Glomerular visceral epithelial cell (primary cell): ENCODE measurements around the gene ANTXR2.
A peak's percentile ranks its signal among the peaks of the same experiment; 100 is the strongest.
"Not testable (repeated sequence)": the region's sequence is repeated elsewhere in the genome, so short reads cannot be mapped to it uniquely, and the experiment has no call there.

Experiments used
- DNase-seq: peaks from one replicate; pipeline ENCODE4 v3.0.0-alpha.2; 2016; ENCODE audit errors: extremely low spot score

Gene ANTXR2

DNA sequence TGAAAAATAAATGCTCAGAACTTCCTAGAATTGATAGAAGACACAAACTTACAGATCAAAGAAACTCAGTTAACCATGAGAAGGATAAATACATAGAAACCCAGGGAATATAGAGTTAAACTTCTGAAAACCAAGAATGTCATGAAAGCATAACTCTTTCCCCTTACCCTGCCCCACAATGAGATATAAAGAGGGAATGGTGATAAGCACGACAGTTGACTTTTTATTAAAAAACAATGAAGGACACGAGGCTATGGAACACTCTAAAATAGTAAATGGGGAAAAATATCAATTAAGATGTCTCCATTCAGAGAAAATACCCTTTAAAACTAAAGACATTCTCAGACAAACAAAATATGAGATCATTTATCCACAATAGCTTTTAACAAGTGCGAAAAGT lies 154.7 kb downstream of the ANTXR2 start:
- DNase-seq = no peak

DNA sequence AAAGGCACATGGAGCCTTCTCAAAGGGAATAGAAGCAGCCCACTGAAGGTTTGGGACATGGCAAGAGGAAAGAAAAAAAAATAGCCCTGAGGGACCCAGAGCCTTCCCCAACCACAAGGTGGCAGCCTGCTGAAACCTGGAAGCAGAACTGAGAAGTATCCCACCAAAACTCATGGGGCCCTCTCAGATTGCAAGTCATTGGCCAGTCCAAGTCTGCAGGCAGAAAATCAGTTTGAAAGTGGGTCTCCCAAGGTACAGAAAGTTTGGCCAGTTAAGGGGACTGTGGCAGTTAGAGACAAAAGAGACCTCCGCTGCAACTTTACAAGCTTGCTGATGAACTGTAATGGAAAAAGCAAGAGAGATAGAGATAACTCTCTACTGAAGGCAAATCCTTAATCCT lies 155.8 kb downstream of the ANTXR2 start:
- DNase-seq = peak; percentile 47

DNA sequence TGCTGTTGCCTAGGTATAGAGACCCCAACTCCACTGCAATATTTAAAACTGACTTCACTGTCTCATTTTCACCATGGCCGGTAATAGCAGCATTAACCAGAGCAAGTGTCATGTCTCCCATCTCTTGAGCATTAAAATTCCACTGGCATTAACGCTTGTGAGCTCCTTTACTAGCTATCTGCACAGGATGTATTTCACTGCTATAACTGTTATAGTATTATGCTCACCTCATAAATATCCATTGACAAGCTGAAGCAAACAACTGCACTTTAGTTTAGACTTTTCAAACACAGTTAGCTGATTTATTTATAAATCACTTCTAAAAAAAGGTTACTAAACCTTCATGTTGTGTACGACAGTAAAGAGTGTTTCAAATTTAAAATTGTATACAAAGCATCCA lies 157.8 kb downstream of the ANTXR2 start:
- no peak for DNase-seq

DNA sequence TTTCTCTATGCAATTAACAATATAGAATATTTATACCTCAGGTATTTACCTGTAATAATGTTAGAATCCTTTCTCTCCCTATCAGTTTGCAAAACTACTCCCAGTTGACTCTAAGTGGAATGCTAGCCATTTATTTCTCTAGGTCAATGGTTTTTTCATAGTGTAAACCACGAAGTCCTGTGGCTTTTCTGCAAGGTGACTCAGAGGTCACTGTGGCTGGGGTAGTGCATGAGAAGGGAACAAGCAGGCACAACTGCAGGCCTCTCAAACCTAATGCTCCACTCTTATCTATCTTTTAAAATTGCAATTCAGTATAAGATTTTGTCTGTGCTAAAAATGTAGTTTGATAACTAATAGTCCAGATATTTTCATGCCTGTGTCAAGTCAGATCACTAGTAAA lies 159.4 kb downstream of the ANTXR2 start:
- DNase-seq = peak; percentile 39

DNA sequence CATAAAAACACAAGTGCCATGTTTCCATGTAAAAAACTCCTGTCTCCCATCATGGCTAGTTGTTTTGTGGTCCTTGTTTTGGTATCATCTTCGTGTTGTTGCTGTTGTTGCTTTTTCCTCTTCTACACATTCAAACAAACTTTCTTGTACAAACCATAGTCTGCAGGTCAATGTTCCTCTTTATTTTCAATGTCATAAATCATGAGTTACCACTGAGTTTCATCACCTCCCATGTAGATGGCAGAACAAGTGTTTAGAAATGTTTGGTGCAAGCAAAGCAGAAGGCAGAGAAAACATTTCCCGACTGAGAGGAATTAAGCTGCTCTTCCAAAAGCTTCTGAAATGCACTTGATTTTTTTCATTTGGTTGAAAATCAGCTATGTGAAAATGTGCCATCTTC lies 166.0 kb downstream of the ANTXR2 start:
- DNase-seq = no peak

DNA sequence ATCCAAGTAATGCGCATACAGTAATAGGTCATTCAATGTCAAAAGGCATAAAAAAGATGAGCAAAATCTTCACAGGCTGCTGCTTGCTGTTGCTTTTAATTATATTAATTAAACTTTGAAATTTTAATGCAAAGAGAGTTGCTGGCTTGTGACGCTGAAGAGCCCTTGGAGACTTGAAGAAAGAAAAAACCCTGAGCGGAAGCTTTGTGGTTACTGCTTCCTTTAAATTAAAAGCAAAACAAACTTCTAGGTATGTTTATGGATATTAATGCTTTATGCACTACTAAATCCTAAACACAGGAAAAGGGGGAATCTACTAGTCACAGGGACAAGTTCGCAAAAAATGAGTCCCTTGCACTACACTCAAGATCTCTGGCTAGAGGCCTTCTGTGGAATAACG lies 166.7 kb downstream of the ANTXR2 start:
- no peak for DNase-seq

DNA sequence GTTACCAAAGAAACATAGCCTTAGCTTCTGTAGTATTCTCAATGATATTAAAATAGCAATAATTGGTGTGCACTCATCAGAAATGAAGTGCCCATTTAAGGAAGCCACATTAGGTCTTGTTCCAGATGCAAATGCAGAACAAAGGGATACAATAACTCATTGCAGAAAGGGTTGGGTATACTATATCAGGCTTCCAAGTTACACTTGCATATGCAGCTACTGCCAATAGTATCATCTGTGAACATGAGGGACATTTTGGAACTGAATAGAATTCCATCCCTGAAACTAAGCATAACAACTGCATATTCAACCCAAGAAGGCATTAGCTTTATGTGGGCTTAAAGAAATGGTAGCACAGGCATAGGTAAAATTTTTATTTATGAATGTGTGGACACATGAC lies 167.8 kb downstream of the ANTXR2 start:
- no peak for DNase-seq

DNA sequence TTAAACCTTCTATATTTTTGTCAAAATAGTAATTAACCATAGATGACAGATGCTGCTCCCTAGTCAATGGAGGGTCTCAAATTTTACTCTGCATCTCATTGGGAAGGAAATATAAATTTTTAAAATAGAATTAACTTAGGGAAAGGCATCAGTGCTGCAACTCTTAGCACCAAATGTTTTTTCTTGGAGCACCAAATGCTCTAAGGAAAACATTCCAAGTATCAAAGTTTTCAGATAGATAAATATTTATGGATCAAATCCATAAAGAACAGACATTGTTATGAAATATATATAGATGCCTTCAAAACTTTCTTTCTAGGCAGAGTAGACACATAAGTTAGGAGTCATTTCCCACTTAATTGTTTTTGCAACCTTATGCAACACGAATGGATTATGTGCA lies 168.7 kb downstream of the ANTXR2 start:
- DNase-seq = no peak

DNA sequence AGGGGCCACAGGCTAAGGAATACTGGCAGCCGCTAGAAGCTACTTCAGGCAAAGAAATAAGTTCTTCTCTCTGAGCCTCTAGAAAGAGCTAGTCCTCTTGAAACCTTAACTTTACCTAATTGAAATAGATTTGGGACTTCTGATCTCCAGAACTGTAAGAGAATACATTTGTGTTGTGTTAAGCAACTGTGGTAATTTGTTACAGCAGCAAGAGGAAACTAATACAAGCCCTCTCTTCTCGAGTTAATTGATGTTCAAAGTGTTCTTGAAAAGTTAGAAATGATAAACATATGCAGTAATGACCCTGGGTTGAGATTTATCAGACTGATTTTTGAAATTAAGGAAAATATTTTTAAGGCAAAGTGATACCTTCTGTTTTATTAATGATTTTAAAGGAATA lies 172.8 kb downstream of the ANTXR2 start:
- DNase-seq = no peak

DNA sequence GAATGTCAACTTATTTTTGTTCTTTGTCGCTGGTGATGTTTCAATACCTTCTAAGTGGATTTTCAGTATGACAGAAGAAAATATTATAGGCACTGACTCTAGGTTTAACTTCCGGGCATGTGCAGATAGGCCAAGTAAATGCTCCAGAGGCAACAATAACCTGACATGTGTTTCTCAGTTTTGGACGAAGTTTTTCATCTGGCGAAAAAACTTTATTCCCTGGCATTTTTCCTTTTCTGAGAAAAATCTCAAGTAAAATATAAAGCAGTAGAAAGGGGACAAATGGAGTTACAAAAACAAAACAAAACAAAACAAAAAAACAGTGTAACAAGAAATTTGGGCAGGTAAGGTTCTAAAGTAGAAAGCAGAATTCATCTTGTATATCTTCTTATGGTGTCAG lies 173.5 kb downstream of the ANTXR2 start:
- no peak for DNase-seq

DNA sequence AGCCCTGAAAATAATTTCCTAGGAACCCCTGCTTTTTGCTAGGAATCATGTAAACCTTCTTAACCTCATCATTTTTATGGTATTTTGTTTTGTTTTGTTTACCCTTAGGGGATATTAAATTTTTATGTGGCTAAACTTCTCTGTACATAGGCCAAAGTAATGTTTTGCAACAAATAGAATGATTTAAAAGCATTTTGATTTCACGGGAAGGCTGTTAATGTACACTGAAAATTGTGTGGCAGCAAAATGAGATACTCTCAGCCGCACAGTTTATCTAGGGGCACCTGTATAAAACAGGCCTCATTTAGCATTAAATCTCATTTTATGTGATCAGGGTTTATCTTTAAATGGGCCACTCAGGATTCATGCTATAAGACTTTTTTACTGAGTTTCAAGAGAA lies 175.0 kb downstream of the ANTXR2 start:
- no peak for DNase-seq

DNA sequence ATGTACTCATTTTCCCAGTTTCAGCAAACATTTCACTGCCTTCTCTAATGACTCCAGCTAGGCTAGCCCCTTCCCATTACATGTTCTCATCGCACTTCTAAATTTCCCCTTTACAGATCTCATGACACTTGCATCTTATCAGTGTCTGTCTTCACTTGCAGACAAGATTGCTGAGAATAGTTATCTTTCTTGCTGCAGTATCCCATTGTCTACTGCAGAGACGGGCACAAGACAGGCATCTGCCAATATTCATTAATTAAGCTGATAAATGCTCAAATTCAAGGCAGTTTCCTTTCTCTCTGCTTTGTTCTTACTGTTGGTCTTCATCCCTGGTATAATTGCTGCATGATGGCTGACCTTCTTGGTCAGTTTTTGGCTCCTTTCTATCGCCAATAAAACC lies 175.9 kb downstream of the ANTXR2 start:
- DNase-seq = no peak

DNA sequence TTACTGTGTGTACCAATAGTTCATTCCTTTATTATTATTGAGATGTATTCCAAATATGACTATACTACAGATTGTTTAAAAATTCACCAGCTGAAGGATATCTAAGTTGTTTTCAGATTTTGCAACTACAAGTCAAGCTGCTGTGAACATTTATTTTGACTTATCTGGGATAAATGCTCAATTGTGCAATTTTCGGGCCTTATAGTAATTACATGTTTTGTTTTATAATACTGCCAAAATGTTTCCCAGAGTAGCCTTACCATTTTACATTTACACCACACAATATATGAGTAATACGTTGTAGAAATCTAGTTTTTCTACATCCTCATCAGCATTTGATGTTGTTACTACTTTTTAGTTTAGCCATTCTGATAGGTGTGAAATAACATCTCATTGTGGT lies 179.6 kb downstream of the ANTXR2 start:
- DNase-seq = no peak

DNA sequence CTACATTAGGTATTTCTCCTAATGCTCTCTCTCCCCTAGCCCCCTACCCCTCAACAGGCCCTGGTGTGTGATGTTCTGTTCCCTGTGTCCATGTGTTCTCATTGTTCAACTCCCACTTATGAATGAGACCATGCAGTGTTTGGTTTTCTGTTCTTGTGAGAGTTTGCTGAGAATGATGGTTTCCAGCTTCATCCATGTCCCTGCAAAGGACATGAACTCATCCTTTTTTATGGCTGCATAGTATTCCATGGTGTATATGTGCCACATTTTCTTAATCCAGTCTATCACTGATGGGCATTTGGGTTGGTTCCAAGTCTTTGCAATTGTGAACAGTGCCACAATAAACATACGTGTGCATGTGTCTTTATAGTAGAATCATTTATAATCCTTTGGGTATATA lies 184.0 kb downstream of the ANTXR2 start:
- not testable (repeated sequence) for DNase-seq

DNA sequence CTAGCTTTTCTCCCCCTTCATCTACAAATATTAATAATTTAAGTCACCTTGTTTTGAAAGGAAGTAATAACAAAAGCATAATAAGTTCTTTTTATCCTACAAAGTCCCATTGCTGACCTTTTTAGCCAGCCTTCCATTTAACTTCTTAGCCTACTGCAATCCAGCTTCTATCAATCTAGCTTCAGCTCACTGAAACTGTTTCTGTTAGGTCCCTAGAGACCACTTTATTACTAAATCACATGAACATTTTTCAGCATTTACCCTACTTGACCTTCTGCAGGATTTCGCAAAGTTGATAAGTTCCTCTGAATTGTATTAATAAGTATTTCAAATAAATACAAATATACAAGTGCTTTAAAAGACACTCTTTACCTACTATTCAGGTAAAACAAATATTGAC lies 186.5 kb downstream of the ANTXR2 start:
- DNase-seq = no peak

DNA sequence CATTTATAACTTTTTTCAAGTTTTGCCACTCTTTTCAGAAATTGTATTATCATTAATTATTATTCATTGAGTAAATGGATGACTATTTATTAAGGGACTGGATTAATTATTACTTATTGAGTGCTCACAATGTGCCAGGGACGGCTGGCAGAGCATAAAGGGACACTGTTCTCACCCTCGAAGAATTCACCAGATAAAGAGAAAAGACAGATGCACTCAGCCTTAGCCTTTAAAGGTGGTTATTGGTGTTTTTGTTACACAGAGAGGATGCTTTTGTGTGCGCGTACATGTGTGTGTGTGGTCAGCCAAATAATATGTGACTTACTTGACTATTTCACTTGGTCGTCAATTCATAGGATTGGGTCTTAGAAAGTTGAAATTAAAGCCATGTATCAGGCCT lies 187.0 kb downstream of the ANTXR2 start:
- no peak for DNase-seq

DNA sequence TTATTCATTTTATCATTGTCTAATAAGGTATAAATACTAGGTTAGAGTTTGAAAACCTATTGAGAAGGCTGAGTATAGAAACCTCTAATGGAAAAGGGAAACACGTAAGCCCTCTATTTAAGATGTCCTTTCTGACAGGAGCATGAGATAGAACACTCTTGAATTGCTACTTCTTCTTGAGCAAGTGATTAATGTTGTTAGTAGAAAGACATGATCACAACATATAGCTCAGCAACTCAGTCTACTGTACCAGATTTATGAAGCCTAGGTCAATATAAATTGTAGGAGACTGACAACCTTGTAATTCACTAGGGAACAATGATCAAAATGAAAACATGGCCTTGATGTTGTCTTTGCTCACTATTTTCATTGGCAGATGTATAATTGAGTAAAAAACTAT lies 189.7 kb downstream of the ANTXR2 start:
- no peak for DNase-seq

DNA sequence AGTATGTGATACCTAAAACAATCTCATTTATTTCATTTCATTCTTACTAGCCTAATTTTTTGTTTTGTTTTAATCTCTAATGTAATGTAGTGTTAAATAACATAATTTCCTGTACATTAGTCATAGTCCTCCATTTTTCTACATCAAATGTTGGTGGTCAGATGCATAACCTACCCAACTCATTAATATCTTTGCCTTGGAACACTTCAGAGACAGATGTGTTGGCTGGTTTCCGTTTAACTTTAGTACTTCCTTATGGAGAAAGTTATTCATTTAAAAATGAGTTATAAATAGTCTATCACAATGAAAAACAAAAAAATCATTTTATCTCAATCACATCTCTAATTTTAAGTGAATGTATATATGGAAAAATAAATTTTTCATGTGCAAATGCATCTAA lies 190.2 kb downstream of the ANTXR2 start:
- no peak for DNase-seq

DNA sequence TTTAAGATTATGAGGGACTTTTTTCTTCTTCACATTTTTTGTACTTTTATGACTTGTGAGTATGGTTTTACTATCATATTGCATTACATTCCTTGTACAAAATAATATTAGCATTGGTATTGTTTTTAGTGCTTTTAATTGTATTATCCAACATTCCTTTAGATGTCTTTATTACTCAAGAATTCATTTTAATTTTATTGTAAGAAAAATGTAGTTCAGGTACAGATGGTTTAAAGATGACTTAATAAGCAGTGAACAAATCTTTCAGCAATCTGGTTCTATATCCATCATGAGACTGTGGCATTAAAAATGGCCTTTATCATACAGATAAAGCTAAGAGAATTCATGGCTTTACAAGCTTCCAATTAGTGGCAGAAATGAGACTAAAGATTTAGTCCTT lies 191.6 kb downstream of the ANTXR2 start:
- no peak for DNase-seq

DNA sequence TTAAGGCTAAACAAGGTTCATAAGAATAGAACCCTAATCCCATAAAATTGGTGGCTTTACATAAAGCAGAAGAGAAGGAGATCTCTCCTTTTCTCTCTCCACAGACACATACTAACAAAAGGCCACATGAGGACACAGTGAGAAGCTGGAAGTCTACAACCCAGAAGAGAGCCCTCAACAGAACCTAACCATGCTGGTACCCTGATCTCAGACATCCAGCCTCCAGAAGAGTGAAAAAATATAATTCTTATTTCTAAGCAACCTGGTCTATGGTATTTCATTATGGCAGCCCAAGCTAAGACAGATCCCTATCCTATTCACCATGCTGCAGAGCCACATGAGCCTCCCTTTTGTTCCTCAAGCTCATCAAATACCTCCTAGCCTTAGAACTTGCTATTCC lies 195.5 kb downstream of the ANTXR2 start:
- no peak for DNase-seq

DNA sequence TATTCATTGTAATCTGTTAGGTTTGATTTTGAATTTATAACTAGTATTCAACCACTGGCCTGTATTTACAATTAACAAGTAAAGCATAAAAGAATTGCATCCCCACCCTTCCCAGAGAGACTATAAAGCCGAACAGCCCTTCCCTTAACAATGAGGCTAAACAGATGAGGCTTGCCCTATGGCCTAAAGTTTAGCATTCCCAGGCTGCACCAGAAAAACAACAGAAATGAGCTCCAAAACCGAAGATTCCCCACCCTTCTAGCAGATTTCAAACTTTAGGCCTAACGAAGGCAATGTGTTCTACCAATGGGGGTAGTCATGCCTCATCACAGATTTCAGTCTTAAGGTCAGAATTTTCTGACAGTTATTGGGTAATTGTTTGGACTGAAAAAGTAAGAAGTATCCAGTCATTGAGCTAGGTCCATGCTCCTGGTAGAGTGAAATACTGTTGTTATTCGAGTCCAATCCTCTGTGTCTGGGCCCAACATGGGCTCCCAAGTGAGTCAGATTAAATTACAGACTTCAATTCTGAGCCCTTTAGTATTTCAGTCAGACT lies 197.6 kb downstream of the ANTXR2 start:
- DNase-seq = no peak

DNA sequence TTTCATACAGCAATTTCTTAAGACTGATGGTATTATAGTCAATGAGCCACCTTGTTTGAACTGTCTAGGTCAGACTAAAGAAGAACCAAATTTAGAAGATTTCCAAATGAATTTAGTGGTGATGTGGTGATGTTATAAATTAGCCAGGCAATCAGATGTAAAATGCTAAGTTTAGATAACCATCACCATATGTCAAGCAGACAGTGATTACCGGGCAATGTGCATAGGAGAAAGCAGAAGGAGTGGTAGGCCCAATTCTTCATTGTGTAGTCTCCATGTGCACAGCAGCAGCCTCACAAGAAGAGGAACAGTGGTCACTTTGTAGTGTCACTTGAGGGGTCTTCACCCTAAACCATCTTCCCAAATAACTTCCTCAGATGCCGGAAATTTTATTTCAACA lies 198.8 kb downstream of the ANTXR2 start:
- no peak for DNase-seq

DNA sequence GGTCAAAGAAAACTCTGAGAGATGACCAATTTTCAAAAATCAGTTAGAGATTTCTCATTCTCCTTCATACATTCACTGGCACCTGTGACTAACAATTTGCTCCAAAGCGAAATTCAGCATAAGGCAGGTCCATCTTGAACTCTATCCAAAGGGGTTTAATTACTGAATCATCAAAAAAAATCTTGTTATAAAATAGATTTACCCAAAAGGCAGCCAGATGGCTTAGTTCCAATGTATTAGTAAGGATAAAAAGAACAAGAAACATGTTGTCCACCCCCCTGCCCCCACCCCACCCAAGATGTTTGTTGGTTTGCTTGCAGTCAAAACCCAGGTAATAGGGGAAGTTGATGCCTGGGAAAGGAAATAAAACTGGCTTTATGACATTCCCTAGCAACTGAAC lies 200.3 kb downstream of the ANTXR2 start:
- no peak for DNase-seq

DNA sequence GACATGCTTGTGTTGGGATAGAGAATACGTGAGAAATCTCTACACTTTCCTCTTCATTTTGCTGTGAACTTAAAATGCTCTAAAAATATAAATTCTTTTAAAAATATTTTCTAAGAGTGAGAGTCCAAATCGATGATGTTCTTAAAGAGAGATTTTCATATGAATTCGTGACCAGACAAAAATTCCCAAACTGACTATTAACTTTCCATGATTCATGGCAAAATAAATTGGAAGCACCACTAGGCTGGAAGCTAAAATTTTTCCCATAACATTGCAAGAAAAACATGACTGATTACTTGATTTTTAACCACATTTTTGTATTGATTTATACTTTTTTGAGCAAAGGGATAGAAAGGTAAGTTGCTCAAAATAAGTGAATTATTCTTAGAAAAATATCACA lies 201.1 kb downstream of the ANTXR2 start:
- DNase-seq = no peak
